ENCODE data around the gene RBP2. TPM values are rescaled to one million over a fixed set of nuclear protein-coding genes. Genes with fewer than 3 reads are reported as not detected.

The RBP2 gene
- total RNA-seq, 3 donors from 2014 or later, result not detected

DNA sequence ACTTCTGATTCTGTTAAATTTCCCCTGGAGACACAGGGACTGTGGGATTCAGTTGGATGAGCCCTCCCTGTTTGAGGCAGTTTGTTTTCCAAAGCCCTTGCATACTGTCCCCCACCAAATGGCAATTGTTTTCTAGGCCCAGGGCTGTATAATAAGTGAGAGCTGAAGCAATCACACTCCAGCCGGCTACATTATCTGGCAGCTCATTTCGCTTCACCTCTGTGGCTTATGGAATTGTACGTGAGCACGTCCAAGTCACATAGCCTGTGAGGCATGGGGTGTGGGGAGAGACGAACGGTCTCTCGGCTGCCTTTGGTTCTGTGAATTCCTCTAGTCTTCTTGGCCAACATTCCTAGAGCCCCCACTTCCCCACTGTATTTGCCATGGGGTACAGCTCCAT, 10.7 kb downstream of the RBP2 start:
- DNase-seq (no peak), ATAC-seq (no peak)
- Mint-ChIP-seq H3K27me3 (ENCODE audit: low read depth) (no peaks in the 10 kb centered on the region), H3K9me3 (no peaks in the 10 kb centered on the region), H3K4me3 (no peak overlapping the region), H3K4me1 (ENCODE audit: low read depth) (no peaks in the 10 kb centered on the region), H3K36me3 (ENCODE audit: insufficient read depth) (no peaks in the 10 kb centered on the region)

DNA sequence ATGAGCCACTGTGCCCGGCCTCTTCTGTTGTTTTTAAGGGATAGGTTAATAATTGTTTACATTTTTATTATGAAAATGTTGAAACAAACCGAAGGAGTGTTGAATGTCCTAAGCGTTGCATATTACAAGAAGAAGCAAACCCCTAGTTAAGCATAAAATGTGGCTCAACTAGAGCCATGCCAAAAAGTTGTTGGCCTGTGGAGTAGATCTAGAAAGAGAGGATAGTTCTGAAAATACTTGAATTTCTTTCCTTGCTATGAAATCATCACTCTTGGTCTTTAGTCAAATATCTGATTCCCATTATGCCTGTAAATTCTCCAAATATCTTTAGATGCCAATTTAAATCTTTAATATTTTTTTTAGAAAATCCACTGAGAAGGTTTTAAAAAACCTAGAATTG, 12.8 kb downstream of the RBP2 start:
- H3K36me3 Mint-ChIP-seq (ENCODE audit: insufficient read depth), result no peaks in the 10 kb centered on the region
- ATAC-seq (no peak), DNase-seq (no peak)
- no peaks in the 10 kb centered on the region for H3K4me1 Mint-ChIP-seq (ENCODE audit: low read depth)
- no peaks in the 10 kb centered on the region for H3K9me3 Mint-ChIP-seq
- no peaks in the 10 kb centered on the region for H3K27me3 Mint-ChIP-seq (ENCODE audit: low read depth)
- H3K4me3 Mint-ChIP-seq, result no peak overlapping the region

DNA sequence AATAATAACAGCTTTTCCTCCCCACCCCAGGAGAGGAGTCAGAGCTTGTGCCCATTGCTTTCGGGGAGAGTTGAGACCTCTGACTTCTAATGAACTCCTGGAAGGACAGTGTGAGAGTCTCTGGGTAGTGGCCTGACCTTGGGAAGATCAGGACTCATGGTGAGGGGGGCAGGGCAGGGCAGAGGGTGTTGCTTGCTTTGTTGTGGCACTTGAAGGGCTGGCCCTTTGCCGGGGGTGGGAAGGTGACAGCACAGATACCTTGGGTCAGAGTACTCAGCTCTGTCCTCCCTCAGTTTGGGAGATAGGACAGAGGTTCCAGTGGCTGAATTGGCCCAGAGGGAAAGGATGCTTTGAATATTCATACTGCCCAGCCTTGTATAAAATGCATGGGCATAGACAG, 15.8 kb downstream of the RBP2 start:
- no peaks in the 10 kb centered on the region for H3K36me3 Mint-ChIP-seq (ENCODE audit: insufficient read depth)
- ATAC-seq (no peak), DNase-seq (no peak)
- no peaks in the 10 kb centered on the region for H3K27me3 Mint-ChIP-seq (ENCODE audit: low read depth)
- H3K4me3 Mint-ChIP-seq, result no peak overlapping the region
- H3K4me1 Mint-ChIP-seq (ENCODE audit: low read depth), result no peaks in the 10 kb centered on the region
- H3K9me3 Mint-ChIP-seq, result no peaks in the 10 kb centered on the region

DNA sequence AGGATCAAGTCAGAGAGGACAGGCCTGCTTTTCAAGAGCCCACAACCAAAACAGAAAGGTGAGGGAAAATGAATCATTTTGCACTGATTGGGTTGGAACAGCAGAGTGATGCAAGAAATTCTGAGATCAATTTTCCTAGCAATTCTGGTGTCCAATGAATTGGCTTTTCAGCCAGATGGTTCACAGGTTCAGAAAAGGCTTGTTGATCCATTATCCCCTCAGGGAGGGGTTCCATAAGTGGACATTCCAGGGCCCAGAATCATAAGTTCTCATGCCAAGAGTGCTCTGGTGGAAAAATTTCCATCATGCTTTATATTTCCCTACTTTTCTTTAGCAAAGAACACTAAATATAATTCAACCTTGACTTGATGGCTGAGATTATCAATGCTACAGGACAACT, 16.2 kb downstream of the RBP2 start:
- Mint-ChIP-seq H3K4me3 (no peak overlapping the region), H3K4me1 (ENCODE audit: low read depth) (no peaks in the 10 kb centered on the region)

GRCh38 chr3:139458348-139458747, 18.0 kb downstream of the RBP2 start:
- no peaks in the 10 kb centered on the region for H3K36me3 Mint-ChIP-seq (ENCODE audit: insufficient read depth)
- no peak for ATAC-seq

More for the DNA sequence above, 16.2 kb downstream of the RBP2 start:
- Mint-ChIP-seq H3K27me3 (ENCODE audit: low read depth) (no peaks in the 10 kb centered on the region), H3K36me3 (ENCODE audit: insufficient read depth) (no peaks in the 10 kb centered on the region), H3K9me3 (no peaks in the 10 kb centered on the region)
- ATAC-seq, result no peak
- no peak for DNase-seq

DNA sequence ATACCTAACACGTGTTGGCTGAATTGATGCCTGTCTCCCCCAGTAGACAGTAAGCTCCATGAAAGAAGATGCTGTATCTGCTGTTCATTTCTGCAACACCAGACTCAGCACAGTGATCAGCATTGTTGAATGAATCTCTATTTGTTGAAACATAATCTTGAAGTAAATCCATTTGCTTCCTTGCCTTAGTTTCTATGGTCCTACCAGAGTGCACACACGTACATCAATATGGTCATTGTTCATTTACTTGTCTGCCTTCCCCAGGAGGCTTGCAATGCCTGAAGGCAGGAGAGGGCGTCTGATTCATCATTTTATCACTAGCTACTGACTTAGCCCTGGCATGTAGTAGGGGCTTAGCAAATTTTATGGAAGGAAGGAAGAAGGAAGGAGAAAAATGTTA, 19.2 kb downstream of the RBP2 start:
- no peaks in the 10 kb centered on the region for H3K36me3 Mint-ChIP-seq (ENCODE audit: insufficient read depth)
- H3K9me3 Mint-ChIP-seq, result no peaks in the 10 kb centered on the region
- DNase-seq (no peak), ATAC-seq (no peak)
- H3K4me3 Mint-ChIP-seq, result no peak overlapping the region
- no peaks in the 10 kb centered on the region for H3K27me3 Mint-ChIP-seq (ENCODE audit: low read depth)
- H3K4me1 Mint-ChIP-seq (ENCODE audit: low read depth), result no peaks in the 10 kb centered on the region

More at GRCh38 chr3:139458348-139458747, 18.0 kb downstream of the RBP2 start:
- no peaks in the 10 kb centered on the region for H3K27me3 Mint-ChIP-seq (ENCODE audit: low read depth)
- H3K9me3 Mint-ChIP-seq, result no peaks in the 10 kb centered on the region
- DNase-seq, result no peak
- no peak overlapping the region for H3K4me3 Mint-ChIP-seq
- H3K4me1 Mint-ChIP-seq (ENCODE audit: low read depth), result no peaks in the 10 kb centered on the region

DNA sequence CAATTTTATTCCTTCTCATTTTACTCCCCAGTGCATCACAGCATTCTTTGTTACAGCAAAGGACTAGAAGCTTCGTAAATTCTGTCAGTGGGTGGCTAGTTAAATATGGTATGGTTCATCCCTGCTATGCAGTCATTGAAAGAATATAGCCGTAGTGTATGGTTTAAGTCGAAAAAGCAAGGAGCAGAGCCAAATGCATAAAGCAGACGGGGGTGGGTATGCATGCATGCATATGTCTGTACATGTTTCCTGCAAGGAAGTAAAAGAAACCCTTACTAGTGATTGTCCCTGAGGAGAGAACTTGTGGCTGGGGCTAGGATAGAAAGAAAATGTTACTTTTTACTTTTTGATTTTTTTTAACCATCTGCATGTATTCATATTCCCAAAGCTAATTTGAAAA, 19.9 kb downstream of the RBP2 start:
- H3K9me3 Mint-ChIP-seq, result no peaks in the 10 kb centered on the region
- no peaks in the 10 kb centered on the region for H3K27me3 Mint-ChIP-seq (ENCODE audit: low read depth)
- ATAC-seq (no peak), DNase-seq (no peak)
- no peaks in the 10 kb centered on the region for H3K36me3 Mint-ChIP-seq (ENCODE audit: insufficient read depth)
- H3K4me3 Mint-ChIP-seq, result no peak overlapping the region
- H3K4me1 Mint-ChIP-seq (ENCODE audit: low read depth), result no peaks in the 10 kb centered on the region

DNA sequence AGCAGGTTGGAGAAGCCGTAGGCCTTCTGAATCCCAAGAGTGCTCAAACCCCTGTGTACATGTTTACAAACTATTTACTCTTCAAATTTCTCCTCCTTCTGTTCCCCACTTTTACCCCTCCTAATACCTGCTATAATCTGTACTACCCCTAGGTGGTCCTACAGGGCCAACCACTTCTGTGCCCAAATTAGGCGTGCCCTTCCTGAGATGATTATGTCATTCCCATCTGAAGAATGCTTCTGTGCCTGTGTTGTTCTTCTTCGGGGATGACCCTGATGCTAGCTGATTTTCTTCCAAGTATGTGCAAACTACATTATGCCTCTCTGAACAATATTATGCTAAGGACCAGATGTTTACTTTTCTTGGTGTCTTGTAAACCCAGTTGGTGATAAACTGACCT, 20.5 kb downstream of the RBP2 start:
- Mint-ChIP-seq H3K27me3 (ENCODE audit: low read depth) (no peaks in the 10 kb centered on the region), H3K4me3 (no peak overlapping the region), H3K4me1 (ENCODE audit: low read depth) (no peaks in the 10 kb centered on the region), H3K9me3 (no peaks in the 10 kb centered on the region), H3K36me3 (ENCODE audit: insufficient read depth) (no peaks in the 10 kb centered on the region)
- ATAC-seq (no peak), DNase-seq (no peak)

DNA sequence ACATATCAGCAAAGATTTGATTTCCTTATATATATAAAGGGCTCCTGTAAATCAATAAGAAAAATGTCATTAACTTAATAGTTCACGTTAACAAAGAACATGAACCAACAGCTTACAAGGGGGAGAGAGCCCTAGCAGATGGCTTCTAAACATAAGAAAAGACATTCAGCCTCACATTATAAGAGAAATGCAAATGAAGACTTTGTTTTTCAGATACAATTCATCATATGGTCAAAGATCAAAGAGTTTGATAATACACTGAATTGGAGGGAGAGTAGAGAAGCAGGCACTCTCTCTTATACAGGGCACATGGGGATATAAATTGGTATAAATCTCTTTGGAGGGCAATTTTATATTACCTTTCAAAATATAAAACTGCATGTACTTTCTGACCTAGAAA, 21.1 kb downstream of the RBP2 start:
- H3K36me3 Mint-ChIP-seq (ENCODE audit: insufficient read depth), result no peaks in the 10 kb centered on the region
- no peaks in the 10 kb centered on the region for H3K9me3 Mint-ChIP-seq
- no peak for ATAC-seq
- H3K4me3 Mint-ChIP-seq, result no peak overlapping the region
- H3K27me3 Mint-ChIP-seq (ENCODE audit: low read depth), result no peaks in the 10 kb centered on the region
- DNase-seq, result no peak
- H3K4me1 Mint-ChIP-seq (ENCODE audit: low read depth), result no peaks in the 10 kb centered on the region

DNA sequence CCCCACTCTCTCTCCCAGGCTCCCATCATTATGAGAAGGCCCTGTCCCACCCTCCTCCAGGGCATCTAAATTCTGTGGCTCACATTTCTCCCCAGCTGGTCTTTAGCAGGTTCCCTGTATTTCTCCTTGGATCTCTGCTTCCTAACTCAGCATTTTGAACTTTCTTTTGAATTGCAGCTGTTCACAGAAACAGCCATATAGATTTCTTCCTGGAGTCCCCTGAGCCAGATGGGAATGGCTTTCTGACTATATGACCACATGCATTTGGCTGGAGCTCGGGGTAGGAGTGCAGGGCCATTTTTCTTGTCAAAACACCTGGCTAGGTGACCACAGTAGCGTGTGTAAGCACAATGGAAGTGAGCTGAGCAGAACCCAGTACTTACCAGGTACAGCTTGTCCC, 22.0 kb downstream of the RBP2 start:
- ATAC-seq (no peak), DNase-seq (no peak)
- Mint-ChIP-seq H3K27me3 (ENCODE audit: low read depth) (no peaks in the 10 kb centered on the region), H3K36me3 (ENCODE audit: insufficient read depth) (no peaks in the 10 kb centered on the region), H3K4me1 (ENCODE audit: low read depth) (no peaks in the 10 kb centered on the region), H3K9me3 (no peaks in the 10 kb centered on the region), H3K4me3 (no peak overlapping the region)

GRCh38 chr3:139450159-139450558, 26.2 kb downstream of the RBP2 start:
- no peaks in the 10 kb centered on the region for H3K36me3 Mint-ChIP-seq (ENCODE audit: insufficient read depth)
- H3K9me3 Mint-ChIP-seq, result no peaks in the 10 kb centered on the region
- ATAC-seq (no peak), DNase-seq (no peak)
- no peak overlapping the region for H3K4me3 Mint-ChIP-seq
- no peaks in the 10 kb centered on the region for H3K4me1 Mint-ChIP-seq (ENCODE audit: low read depth)
- no peaks in the 10 kb centered on the region for H3K27me3 Mint-ChIP-seq (ENCODE audit: low read depth)

GRCh38 chr3:139449566-139449965, 26.8 kb downstream of the RBP2 start:
- no peak for DNase-seq
- H3K9me3 Mint-ChIP-seq, result no peaks in the 10 kb centered on the region
- no peak overlapping the region for H3K4me3 Mint-ChIP-seq
- ATAC-seq, result no peak
- H3K36me3 Mint-ChIP-seq (ENCODE audit: insufficient read depth), result no peaks in the 10 kb centered on the region
- H3K4me1 Mint-ChIP-seq (ENCODE audit: low read depth), result no peaks in the 10 kb centered on the region
- no peaks in the 10 kb centered on the region for H3K27me3 Mint-ChIP-seq (ENCODE audit: low read depth)

- no peaks in the 10 kb centered on the region for H3K27me3 Mint-ChIP-seq (ENCODE audit: low read depth)
- no peaks in the 10 kb centered on the region for H3K9me3 Mint-ChIP-seq
- ATAC-seq, result no peak
- H3K36me3 Mint-ChIP-seq (ENCODE audit: insufficient read depth), result no peaks in the 10 kb centered on the region
- DNase-seq, result no peak
- no peaks in the 10 kb centered on the region for H3K4me1 Mint-ChIP-seq (ENCODE audit: low read depth)
- no peak overlapping the region for H3K4me3 Mint-ChIP-seq
These were observed 28.2 kb downstream of the RBP2 start for GRCh38 chr3:139448104-139448503.

- H3K4me1 Mint-ChIP-seq (ENCODE audit: low read depth), result no peaks in the 10 kb centered on the region
- no peaks in the 10 kb centered on the region for H3K9me3 Mint-ChIP-seq
- H3K27me3 Mint-ChIP-seq (ENCODE audit: low read depth), result no peaks in the 10 kb centered on the region
- H3K4me3 Mint-ChIP-seq, result no peak overlapping the region
- no peak for ATAC-seq
- H3K36me3 Mint-ChIP-seq (ENCODE audit: insufficient read depth), result no peaks in the 10 kb centered on the region
- no peak for DNase-seq
These were observed 28.8 kb downstream of the RBP2 start for GRCh38 chr3:139447486-139447885.

- H3K36me3 Mint-ChIP-seq (ENCODE audit: insufficient read depth), result peaks cover 1% of the 10 kb centered on the region
- H3K9me3 Mint-ChIP-seq, result no peaks in the 10 kb centered on the region
- H3K4me3 Mint-ChIP-seq, result no peak overlapping the region
- ATAC-seq (no peak), DNase-seq (no peak)
- H3K27me3 Mint-ChIP-seq (ENCODE audit: low read depth), result no peaks in the 10 kb centered on the region
- no peaks in the 10 kb centered on the region for H3K4me1 Mint-ChIP-seq (ENCODE audit: low read depth)
These were observed 31.9 kb downstream of the RBP2 start for GRCh38 chr3:139444446-139444845.

- peaks cover 1% of the 10 kb centered on the region for H3K36me3 Mint-ChIP-seq (ENCODE audit: insufficient read depth)
- H3K9me3 Mint-ChIP-seq, result no peaks in the 10 kb centered on the region
- no peaks in the 10 kb centered on the region for H3K27me3 Mint-ChIP-seq (ENCODE audit: low read depth)
- no peak for DNase-seq
- no peak overlapping the region for H3K4me3 Mint-ChIP-seq
- H3K4me1 Mint-ChIP-seq (ENCODE audit: low read depth), result no peaks in the 10 kb centered on the region
- ATAC-seq, result no peak
These were observed 33.1 kb downstream of the RBP2 start for GRCh38 chr3:139443186-139443585.
